ENCODE data around the gene SLC7A14. TPM values are rescaled to one million over a fixed set of nuclear protein-coding genes. Genes with fewer than 3 reads are reported as not detected.

SLC7A14 gene
- total and polyA plus RNA-seq, 2 of the 13 experiments (the other 11 are each of a cell fraction or from before 2014, with no cell fraction given): not detected

- TF ChIP-seq ZNF142 (CRISPR knock-in tag; IDR thresholded peaks at IDR 0.05) (0 out of 2 replicates have a peak, but pooled peaks have one; percentile 39), HES4 (CRISPR knock-in tag; IDR thresholded peaks at IDR 0.05; ENCODE audit: borderline replicate concordance) (no peak), ATF7 (IDR thresholded peaks at IDR 0.05) (no peak), ATF7 (CRISPR knock-in tag; IDR thresholded peaks at IDR 0.05) (no peak), ZBTB40 (IDR thresholded peaks at IDR 0.05) (no peak), ZBTB40 (CRISPR knock-in tag; IDR thresholded peaks at IDR 0.05) (peak; percentile 54), ZNF121 (CRISPR knock-in tag; IDR thresholded peaks at IDR 0.05) (0 out of 2 replicates have a peak, but pooled peaks have one; percentile 9), ZNF17 (CRISPR knock-in tag; IDR thresholded peaks at IDR 0.05) (no peak), MIER2 (CRISPR knock-in tag; IDR thresholded peaks at IDR 0.05) (no peak), SOX13 (IDR thresholded peaks at IDR 0.05) (0 out of 2 replicates have a peak, but pooled peaks have one; percentile 56), SOX13 (CRISPR knock-in tag; conservative IDR thresholded peaks at IDR 0.05 in 1 of 2, IDR thresholded peaks at IDR 0.05 in 1 of 2) (peak in 1 of 2 experiments; percentile 82; a peak in 2 of 4 replicates)
These were observed 160.2 kb downstream of the SLC7A14 start (continued) for GRCh38 chr3:170425491-170426239.
